DMS53 treated with DMSO at 0.1 percent for 48 hours (cell line): ENCODE data around the gene KCNC3.

ENCODE experiments used
- DNase-seq: peaks from one replicate; lab custom pipeline; 2025; ENCODE audit not compliant: unreplicated experiment; lab: John Stamatoyannopoulos, UW

Gene KCNC3

DNA sequence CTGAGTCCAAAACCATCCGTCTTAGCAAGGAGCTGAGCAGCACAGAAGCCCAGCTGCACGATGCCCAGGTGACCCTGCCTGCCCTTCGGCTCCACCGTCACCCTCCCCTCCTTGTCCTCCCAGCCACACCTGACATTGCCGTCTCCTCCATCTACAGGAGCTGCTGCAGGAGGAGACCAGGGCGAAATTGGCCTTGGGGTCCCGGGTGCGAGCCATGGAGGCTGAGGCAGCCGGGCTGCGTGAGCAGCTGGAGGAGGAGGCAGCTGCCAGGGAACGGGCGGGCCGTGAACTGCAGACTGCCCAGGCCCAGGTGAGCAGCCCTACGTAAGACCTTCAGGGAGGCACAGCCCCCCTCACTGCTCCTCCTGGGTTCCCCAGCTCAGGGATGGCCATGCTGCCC is 49.1 kb downstream of the KCNC3 start:
- DNase-seq = no peak

DNA sequence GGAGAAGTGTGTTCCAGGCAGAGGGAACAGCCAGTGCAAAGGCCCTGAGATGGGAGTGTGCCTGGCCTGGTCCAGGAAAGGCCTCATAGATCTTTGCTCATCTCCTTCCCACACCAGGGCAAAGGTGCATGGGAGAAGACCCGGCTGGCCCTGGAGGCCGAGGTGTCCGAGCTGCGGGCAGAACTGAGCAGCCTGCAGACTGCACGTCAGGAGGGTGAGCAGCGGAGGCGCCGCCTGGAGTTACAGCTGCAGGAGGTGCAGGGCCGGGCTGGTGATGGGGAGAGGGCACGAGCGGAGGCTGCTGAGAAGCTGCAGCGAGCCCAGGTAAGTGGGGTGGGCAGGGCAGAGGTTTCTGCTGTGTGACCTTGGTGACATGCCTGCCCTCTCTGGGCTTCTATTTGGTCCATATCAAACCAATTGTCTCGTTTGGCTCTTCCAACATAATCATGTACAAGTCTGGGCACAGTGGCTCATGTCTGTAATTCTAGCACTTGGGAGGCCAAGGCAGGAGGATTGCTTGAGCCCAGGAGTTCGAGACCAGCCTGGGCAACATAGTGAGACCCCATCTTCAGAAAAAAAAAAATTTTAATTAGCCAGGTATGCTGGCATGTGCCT is 51.1 kb downstream of the KCNC3 start:
- no peak for DNase-seq

DNA sequence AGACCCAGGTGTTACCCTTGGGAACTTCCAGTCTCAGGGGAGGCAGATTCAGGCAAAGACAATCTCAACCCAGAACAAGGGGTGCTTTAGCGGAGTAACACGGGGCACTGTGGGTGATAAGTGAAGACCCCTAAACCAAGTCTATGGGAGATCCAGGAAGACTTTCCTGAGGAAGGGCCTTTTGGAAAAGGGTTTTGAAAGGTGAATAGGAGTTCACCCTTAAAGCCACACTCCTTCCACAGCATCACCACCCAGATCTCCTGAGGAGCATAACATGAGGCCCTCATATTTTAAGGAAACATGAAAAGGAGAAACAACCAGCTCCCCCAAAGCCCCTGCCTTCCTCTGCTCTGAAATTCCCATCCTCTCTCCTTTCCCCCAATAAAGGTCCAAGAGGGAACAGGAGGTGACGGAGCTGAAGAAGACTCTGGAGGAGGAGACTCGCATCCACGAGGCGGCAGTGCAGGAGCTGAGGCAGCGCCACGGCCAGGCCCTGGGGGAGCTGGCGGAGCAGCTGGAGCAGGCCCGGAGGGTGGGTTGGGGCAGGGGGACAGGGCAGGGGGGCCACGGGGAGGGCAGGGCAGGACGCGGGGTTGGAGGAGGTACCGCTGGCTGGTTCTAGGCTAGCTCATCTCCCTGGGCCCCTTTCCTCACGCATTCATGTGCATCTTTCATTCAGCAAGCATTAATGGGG is 52.7 kb downstream of the KCNC3 start:
- no peak for DNase-seq

DNA sequence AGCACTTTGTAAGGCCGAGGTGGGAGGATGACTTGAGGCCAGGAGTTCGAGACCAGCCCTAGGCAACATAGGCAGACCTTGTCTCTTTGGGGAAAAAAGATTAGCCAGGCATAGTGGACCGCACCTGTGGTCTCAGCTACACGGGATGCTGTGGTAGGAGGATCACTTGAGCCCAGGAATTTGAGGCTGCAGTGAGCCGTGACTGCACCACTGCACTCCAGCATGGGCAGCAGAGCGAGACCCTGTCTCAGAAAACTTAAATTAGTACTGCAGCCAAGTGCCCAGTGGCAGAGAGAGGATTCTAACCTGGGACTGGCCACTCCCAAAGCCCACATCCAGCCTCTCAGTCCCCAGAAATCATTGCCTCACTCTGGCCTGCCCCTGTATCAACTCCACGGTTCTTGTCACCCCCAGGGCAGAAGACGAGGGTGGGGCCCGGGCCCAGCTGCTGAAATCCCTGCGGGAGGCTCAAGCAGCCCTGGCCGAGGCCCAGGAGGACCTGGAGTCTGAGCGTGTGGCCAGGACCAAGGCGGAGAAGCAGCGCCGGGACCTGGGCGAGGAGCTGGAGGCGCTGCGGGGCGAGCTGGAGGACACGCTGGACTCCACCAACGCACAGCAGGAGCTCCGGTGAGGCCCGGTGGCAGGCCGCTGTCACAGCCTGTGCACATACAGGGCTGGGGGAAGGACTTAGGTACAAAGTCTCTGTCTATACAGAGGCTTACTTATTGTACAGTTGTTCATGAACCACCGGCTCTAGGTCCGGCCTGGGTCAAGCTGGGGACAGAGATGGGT is 53.4 kb downstream of the KCNC3 start:
- DNase-seq = no peak

DNA sequence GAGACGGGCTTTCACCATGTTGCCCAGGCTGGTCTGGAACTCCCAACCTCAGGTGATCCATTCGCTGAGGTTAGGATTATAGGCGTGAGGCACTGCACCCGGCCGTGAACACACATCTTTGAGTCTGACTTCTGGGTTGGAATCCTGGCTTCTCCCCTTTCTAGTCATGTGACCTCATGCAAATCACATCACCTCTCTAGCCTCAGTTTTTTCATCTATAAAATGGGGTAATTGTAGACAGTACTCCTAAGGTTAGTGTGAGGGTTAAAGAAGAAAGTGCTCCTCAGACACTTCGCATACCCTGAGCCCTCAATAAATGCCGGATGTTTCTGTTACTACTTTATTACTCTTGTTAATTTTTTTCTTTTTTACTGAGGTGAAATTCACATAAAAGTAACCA is 55.4 kb downstream of the KCNC3 start:
- no peak for DNase-seq

DNA sequence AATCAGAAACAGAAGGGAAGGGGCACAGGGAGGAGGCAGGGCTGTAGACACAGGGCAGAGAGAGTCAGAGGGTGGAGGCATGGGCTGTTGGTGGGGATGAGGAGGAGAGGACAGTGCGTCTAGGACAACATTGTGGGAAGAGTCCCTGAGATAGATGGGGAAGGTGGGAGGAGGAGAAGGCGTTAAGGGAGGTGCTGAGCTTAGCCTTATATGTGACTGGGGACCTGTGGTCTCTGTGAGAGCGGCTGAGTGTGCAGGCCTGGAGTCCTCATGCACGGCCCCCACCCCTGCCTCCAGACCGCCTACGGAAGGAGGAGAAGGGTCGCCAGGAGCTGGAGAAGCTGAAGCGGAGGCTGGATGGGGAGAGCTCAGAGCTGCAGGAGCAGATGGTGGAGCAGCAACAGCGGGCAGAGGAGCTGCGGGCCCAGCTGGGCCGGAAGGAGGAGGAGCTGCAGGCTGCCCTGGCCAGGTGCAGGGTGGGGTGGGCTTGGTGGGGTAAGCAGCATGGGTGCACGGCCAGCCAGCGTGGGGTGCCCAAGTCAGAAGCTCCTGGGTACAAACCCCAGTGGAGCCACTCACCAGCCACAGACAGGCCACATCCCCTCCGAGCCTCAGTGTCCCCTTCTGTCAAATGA is 56.8 kb downstream of the KCNC3 start:
- DNase-seq = no peak

DNA sequence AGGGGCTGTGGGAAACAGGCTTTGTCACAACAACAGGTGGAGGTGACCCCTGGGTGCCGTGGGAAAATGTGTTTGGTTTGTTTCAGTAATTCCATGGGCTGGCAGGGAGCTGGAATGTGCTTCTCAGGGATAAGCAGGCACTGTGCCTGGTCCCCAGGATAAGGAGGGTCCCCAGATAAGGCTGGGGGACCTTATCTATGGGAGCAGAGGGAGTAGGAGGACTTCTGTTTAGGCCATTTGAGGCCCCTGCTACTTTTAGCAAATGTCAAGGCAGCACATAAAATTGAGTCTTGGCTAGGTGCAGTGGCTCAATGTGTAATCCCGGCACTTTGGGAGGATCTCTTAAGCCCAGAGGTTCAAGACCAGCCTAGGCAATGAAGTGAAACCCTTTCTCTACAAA is 59.5 kb downstream of the KCNC3 start:
- no peak for DNase-seq

DNA sequence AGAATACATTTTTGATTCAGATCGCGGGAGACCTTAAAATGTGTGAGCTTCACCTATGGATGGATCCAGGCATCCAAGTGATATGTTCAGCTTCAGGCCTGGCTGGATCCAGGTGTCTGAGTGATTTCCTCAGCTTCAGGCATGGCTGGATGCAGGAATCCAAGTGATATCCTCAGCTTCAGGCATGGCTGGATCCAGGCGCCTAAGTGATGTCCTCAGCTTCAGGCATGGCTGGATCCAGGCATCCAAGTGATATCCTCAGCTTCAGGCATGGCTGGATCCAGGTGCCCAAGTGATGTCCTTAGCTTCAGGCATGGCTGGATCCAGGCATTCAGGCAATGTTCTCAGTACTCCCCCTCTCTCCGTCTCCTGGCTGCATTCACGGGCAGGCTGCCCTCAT is 60.7 kb downstream of the KCNC3 start:
- no peak for DNase-seq

DNA sequence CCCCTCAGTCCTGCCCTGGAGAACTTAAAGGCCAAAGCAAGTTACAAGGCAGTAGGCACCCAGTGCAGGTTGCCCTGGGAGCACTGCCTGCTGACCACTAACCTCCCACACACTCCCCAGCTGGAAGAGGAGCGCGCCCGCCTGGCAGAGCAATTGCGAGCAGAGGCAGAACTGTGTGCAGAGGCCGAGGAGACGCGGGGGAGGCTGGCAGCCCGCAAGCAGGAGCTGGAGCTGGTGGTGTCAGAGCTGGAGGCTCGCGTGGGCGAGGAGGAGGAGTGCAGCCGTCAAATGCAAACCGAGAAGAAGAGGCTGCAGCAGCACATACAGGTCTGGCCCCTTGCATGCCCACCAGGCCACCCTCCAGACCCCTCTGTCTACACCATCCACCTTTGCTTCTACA is 61.1 kb downstream of the KCNC3 start:
- no peak for DNase-seq

DNA sequence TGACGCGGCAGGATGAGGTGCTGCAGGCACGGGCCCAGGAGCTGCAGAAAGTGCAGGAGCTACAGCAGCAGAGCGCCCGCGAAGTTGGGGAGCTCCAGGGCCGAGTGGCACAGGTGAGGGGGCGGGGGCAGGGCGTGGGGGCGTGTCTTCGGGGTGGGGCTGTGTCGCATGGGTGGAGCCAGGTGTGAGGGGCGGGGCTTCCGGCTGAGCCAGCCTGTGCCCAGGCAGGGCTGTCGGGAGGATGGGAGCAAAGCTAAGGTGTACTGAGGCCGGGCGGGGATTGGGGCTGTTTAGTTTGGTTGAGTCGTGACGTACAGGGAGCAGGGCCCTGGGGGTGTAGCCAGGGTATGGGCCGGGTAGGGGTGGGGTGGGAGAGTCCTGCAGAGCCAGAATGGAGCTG is 62.3 kb downstream of the KCNC3 start:
- DNase-seq = no peak

DNA sequence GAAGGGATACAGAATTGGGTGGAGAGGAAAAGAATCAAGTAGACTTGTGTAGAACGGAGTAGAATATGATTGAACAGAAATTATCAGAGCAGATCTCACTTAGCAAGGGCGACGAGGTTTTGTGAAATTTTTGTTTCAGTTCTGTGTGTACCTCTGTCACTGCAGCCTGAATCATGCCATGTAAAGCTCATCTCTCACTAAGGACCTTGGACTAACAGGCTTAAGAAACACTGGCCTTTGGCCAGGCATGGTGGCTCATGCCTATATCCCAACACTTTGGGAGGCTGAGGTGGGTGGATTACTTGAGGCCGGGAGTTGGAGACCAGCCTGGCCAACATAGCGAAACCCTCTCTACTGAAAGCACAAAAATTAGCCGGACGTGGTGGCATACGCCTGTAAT is 63.1 kb downstream of the KCNC3 start:
- no peak for DNase-seq

DNA sequence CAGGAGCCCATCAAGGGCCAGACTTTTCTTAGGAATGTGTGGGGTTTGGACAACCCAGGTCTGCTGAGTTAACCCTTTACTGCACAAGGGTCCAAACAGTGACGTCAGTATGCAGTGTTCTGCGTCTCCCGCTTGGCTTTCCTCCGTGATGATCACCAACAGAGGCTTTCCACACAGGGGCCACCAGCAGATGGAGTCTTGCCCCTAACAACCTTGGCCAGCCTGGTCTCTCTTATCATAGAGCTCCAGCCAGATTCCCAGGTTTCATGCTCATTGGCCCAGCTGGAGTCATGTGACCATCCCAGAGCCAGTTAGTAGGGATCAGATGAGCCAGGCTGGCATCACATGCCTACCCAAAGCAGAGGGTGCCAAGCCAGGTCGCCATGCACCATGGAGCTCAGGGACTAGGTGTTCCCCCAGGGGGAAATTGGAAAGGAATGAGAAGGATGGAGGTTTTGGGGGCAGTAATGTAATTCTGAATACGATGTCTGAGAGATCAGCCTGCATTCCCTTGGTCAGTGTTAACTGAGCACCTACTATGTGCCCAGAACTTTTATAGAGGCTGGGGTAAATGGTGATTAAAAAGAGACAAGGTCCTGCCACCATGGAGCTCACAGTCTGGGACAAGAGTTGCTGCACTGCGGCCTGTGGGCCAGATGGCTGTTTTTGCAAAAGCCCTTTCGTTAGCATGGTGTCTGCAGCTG is 64.5 kb downstream of the KCNC3 start:
- no peak for DNase-seq

DNA sequence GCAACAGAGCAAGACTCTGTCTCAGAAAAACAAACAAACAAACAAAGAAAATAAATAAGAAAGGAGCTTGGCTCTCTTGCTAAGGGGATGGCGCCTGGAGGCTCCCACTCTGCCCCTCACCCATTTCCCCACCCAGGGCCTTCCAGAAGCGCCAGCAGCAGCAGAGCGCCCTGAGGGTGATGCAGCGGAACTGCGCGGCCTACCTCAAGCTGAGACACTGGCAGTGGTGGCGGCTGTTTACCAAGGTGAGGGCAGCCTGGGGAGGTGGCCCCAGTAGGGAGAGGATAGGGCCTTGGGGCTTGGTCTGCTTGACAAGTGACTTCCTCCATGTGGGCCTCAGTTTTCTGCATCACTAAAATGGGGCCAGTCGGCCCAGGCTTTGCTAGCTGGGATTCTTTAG is 66.0 kb downstream of the KCNC3 start:
- no peak for DNase-seq
